H9 (cell line): ENCODE measurements around the gene NMUR1. TPM values are rescaled to one million over a fixed set of nuclear protein-coding genes. Genes with fewer than 3 reads are reported as not detected.

Experiments used
- DNase-seq: peaks from one replicate; pipeline ENCODE4 v3.0.0-alpha.2; 2017
- H2AFZ ChIP-seq: one replicate; pipeline ENCODE4 v1.6.1; 2013; ENCODE audit warnings: mild to moderate bottlenecking, low read length, control low read depth, moderate library complexity
- H2AK5ac ChIP-seq: 2 replicates; pipeline ENCODE4 v1.6.1; 2013; ENCODE audit warnings: low read length, control low read depth, mixed read lengths; ENCODE audit not compliant: insufficient read length
- H2BK120ac ChIP-seq: one replicate; pipeline ENCODE4 v1.6.1; 2013; ENCODE audit warnings: low read depth, mild to moderate bottlenecking, low read length, control low read depth, inconsistent platforms; ENCODE audit not compliant: poor library complexity, severe bottlenecking
- H2BK12ac ChIP-seq: 2 replicates; pipeline ENCODE4 v1.6.1; 2013; ENCODE audit warnings: low read length, control low read depth, mixed read lengths, low read depth; ENCODE audit not compliant: insufficient read length
- H2BK15ac ChIP-seq: 2 replicates; pipeline ENCODE4 v1.6.1; 2013; ENCODE audit warnings: low read depth, low read length, control low read depth
- H2BK20ac ChIP-seq: one replicate; pipeline ENCODE4 v1.6.1; 2013; ENCODE audit warnings: low read depth, mild to moderate bottlenecking, low read length, control low read depth, inconsistent platforms; ENCODE audit not compliant: poor library complexity, severe bottlenecking
- H2BK5ac ChIP-seq: 2 replicates; pipeline ENCODE4 v1.6.1; 2013; ENCODE audit warnings: low read length, control low read depth, mixed read lengths; ENCODE audit not compliant: insufficient read length
- H3K14ac ChIP-seq: 2 replicates; pipeline ENCODE4 v1.6.1; 2013; ENCODE audit warnings: low read length, control low read depth; ENCODE audit not compliant: insufficient read depth
- H3K18ac ChIP-seq: 2 replicates; pipeline ENCODE4 v1.6.1; 2013; ENCODE audit warnings: low read depth, mild to moderate bottlenecking, mixed read lengths, low read length, control low read depth; ENCODE audit not compliant: insufficient read length
- H3K23ac ChIP-seq: 2 replicates; pipeline ENCODE4 v1.6.1; 2013; ENCODE audit warnings: low read length, control low read depth, mixed read lengths, low read depth; ENCODE audit not compliant: insufficient read length
- H3K23me2 ChIP-seq: 2 replicates; pipeline ENCODE4 v1.6.1; 2013; ENCODE audit warnings: low read depth, mild to moderate bottlenecking, mixed read lengths, low read length, control low read depth; ENCODE audit not compliant: insufficient read length, poor library complexity, severe bottlenecking
- H3K27ac ChIP-seq: 2 replicates; pipeline ENCODE4 v1.5.1; 2013; ENCODE audit warnings: low read length, control low read depth, mixed read lengths, low read depth; ENCODE audit not compliant: insufficient read length
- H3K27me3 ChIP-seq: 2 replicates; pipeline ENCODE4 v1.6.1; 2013; ENCODE audit warnings: low read length, control low read depth, inconsistent platforms; ENCODE audit not compliant: insufficient read depth
- H3K4ac ChIP-seq: 2 replicates; pipeline ENCODE4 v1.6.1; 2013; ENCODE audit warnings: low read depth, mild to moderate bottlenecking, control low read depth, inconsistent platforms, low read length, moderate library complexity
- H3K4me1 ChIP-seq: 2 replicates; pipeline ENCODE4 v1.6.1; 2013; ENCODE audit warnings: low read length, control low read depth, inconsistent platforms; ENCODE audit not compliant: insufficient read depth
- H3K4me2 ChIP-seq: 2 replicates; pipeline ENCODE4 v1.6.1; 2013; ENCODE audit warnings: low read length, control low read depth, mixed read lengths; ENCODE audit not compliant: insufficient read length, insufficient read depth
- H3K56ac ChIP-seq: 2 replicates; pipeline ENCODE4 v1.6.1; 2013; ENCODE audit warnings: low read depth, mild to moderate bottlenecking, mixed read lengths, low read length, control low read depth; ENCODE audit not compliant: insufficient read length
- H3K79me1 ChIP-seq: 2 replicates; pipeline ENCODE4 v1.6.1; 2013; ENCODE audit warnings: low read depth, mild to moderate bottlenecking, moderate library complexity, low read length, control low read depth, inconsistent platforms; ENCODE audit not compliant: insufficient read depth, poor library complexity, severe bottlenecking
- H3K79me2 ChIP-seq: 2 replicates; pipeline ENCODE4 v1.6.1; 2013; ENCODE audit warnings: low read length, control low read depth, inconsistent platforms; ENCODE audit not compliant: insufficient read depth
- H3K9ac ChIP-seq: 2 replicates; pipeline ENCODE4 v1.6.1; 2013; ENCODE audit warnings: low read length, control low read depth, mixed read lengths; ENCODE audit not compliant: insufficient read length; ENCODE audit errors: extremely low read depth
- H3K9me3 ChIP-seq: one replicate; pipeline ENCODE4 v1.6.1; 2013; ENCODE audit warnings: low read depth, low read length, inconsistent platforms; ENCODE audit not compliant: control insufficient read depth
- H3T11ph ChIP-seq: one replicate; pipeline ENCODE4 v1.6.1; 2013; ENCODE audit warnings: mild to moderate bottlenecking, low read length, control low read depth, inconsistent platforms
- H4K20me1 ChIP-seq: one replicate; pipeline ENCODE4 v1.6.1; 2013; ENCODE audit not compliant: control insufficient read depth, insufficient read length, insufficient read depth
- H4K5ac ChIP-seq: 2 replicates; pipeline ENCODE4 v1.6.1; 2013; ENCODE audit warnings: low read depth, mild to moderate bottlenecking, mixed read lengths, low read length, control low read depth; ENCODE audit not compliant: insufficient read length
- H4K8ac ChIP-seq: replicated peaks from 2 replicates; pipeline ENCODE4 v1.6.1; 2013; ENCODE audit warnings: low read length, control low read depth, mixed read lengths, low read depth; ENCODE audit not compliant: insufficient read length
- H4K91ac ChIP-seq: 2 replicates; pipeline ENCODE4 v1.6.1; 2013; ENCODE audit warnings: low read depth, mild to moderate bottlenecking, moderate library complexity, mixed read lengths, low read length, control low read depth; ENCODE audit not compliant: insufficient read length
- H3K27ac Mint-ChIP-seq, 3 experiments: 2 replicates in 2 of 3; 3 replicates in 1 of 3; pipeline ENCODE4 v1.8.0; 2020 to 2021; ENCODE audit warnings: mixed read lengths in 3 of 3, mild to moderate bottlenecking in 1 of 3, moderate library complexity in 1 of 3
- H3K27me3 Mint-ChIP-seq: 2 replicates; pipeline ENCODE4 v1.8.0; 2021; ENCODE audit warnings: low read depth, mild to moderate bottlenecking, moderate library complexity, mixed read lengths
- H3K36me3 Mint-ChIP-seq, 3 experiments: 2 replicates in 2 of 3; 3 replicates in 1 of 3; pipeline ENCODE4 v1.8.0; 2020 to 2021; ENCODE audit warnings: low read depth in 3 of 3, mixed read lengths in 3 of 3; ENCODE audit not compliant: insufficient read depth in 1 of 3
- H3K4me1 Mint-ChIP-seq, 2 experiments: 2 replicates each; pipeline ENCODE4 v1.8.0; 2020; ENCODE audit warnings: mixed read lengths in 2 of 2
- H3K4me3 Mint-ChIP-seq, 2 experiments: 2 replicates in 1 of 2; 3 replicates in 1 of 2; pipeline ENCODE4 v1.8.0; 2020 to 2021; ENCODE audit warnings: mild to moderate bottlenecking in 2 of 2, mixed read lengths in 2 of 2, moderate library complexity in 1 of 2
- H3K9me3 Mint-ChIP-seq, 2 experiments: 2 replicates in 1 of 2; 3 replicates in 1 of 2; pipeline ENCODE4 v1.8.0; 2020; ENCODE audit warnings: mild to moderate bottlenecking in 2 of 2, mixed read lengths in 2 of 2, moderate library complexity in 1 of 2
- CTCF ChIP-seq: fragments of 200-600 bp; sonication (generic); conservative IDR thresholded peaks from 3 replicates; pipeline ENCODE4 v1.8.0; 2021; ENCODE audit warnings: antibody characterized with exemption, mild to moderate bottlenecking
- WGBS: extraction: QIAGEN DNeasy Blood & Tissue Kit; methylation state at CpG from one replicate; pipeline ENCODE4 v1.1.7; 2013; ENCODE audit warnings: missing lambda C conversion rate, low lambda C conversion rate, mixed read lengths; ENCODE audit not compliant: insufficient read length; ENCODE audit errors: extremely low coverage; 5-methylcytosine and 5-hydroxymethylcytosine counted together
- total RNA-seq: library from RNA; stranded (reverse); gene quantifications from 2 replicates; pipeline ENCODE4 v1.2.1, GENCODE V29; 2021

Gene NMUR1
- total RNA-seq, 1 experiment from 2014 or later, result 0.20 TPM

- Histone ChIP-seq H3K79me1 (no peaks in the 10 kb centered on the region), H3K79me2 (no peaks in the 10 kb centered on the region)
- no CpG with 5 or more reads among the region's 9 CpGs for WGBS
Observed at GRCh38 chr2:231479455-231479854, 50.8 kb downstream of the NMUR1 start.

More at GRCh38 chr2:231479455-231479854, 50.8 kb downstream of the NMUR1 start:
- no peaks in the 10 kb centered on the region for H3K9me3 ChIP-seq
- no peak overlapping the region for H3T11ph ChIP-seq
- H3K27ac ChIP-seq, result no peak overlapping the region
- no peak overlapping the region for H4K8ac ChIP-seq
- no peaks in the 10 kb centered on the region for H3K4me1 ChIP-seq
- DNase-seq, result no peak
- H3K4me2 ChIP-seq, result no peak overlapping the region
- no peak overlapping the region for H2BK5ac ChIP-seq
- H2BK12ac ChIP-seq, result no peak overlapping the region
- no peak overlapping the region for H2AK5ac ChIP-seq
- no peak overlapping the region for H3K4ac ChIP-seq
- H3K56ac ChIP-seq, result no peak overlapping the region
- no peak overlapping the region for H4K91ac ChIP-seq
- Mint-ChIP-seq H3K4me3 (no peak overlapping the region), H3K27ac (peak overlapping the region in 1 of 3 experiments; percentile 63; a peak in 1 of 7 replicates), H3K4me1 (peaks cover 0 to 5% of the 10 kb centered on the region in 2 experiments; a peak in 1 of 4 replicates), H3K9me3 (peaks cover 0 to 1% of the 10 kb centered on the region in 2 experiments; a peak in 1 of 5 replicates), H3K27me3 (no peaks in the 10 kb centered on the region), H3K36me3 (no peaks in the 10 kb centered on the region)
- no peaks in the 10 kb centered on the region for H3K27me3 ChIP-seq
- H4K20me1 ChIP-seq, result no peaks in the 10 kb centered on the region
- no peaks in the 10 kb centered on the region for H3K23me2 ChIP-seq
- no peak for TF ChIP-seq CTCF
- no peak overlapping the region for H3K14ac ChIP-seq
- no peak overlapping the region for H2BK20ac ChIP-seq
- H2BK15ac ChIP-seq, result no peak overlapping the region
- no peak overlapping the region for H3K18ac ChIP-seq
- no peak overlapping the region for H3K9ac ChIP-seq
- no peak overlapping the region for H2BK120ac ChIP-seq
- no peak overlapping the region for H4K5ac ChIP-seq
- no peak overlapping the region for H2AFZ ChIP-seq
- no peak overlapping the region for H3K23ac ChIP-seq
